Measurements from ENCODE around the gene TP53TG5. TPM values are rescaled to one million over a fixed set of nuclear protein-coding genes. Genes with fewer than 3 reads are reported as not detected.

The TP53TG5 gene
- total and polyA plus RNA-seq, 4 donors, result 0.03 to 0.28 TPM; not detected in 2

DNA sequence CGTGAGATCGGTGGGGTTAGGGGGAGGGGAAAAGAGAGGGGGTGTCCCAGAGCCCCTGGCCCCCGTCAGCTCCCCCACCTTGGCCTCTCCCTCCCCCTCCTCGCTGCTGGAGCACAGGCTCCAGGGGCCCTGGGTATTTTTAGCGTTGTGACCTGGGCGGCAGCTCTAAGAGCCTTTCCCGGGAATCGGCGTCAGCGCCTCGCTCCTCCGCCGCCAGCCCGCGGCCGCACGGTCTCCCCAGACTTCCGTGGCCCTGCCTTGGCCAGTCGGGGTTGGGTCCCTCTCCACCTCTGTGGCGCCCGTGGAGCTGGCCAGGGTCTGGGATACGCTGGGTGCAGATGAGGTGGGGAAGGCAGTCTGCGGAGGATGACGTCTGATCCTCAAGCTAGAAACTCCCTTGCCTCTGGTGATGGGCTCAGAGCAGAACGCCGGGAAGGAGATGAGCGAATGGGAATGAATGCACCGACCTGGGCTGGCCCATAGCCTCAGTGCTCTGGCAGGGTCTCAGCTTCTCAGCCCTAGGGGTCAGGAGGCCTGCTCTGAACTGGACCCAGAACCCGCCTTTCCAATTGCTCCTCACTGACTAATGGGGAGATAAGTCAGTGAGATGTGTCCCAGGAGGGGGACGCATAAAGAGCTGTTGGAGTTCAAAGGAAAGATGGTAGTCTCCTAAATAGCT is 29.1 kb upstream of the TP53TG5 start:
- peak in 2 of 3 donors; percentile 13 to 23 for DNase-seq
- H3K36me3 ChIP-seq (ENCODE audit: control insufficient read depth in 4 of 4, insufficient read depth in 4 of 4, low read length in 4 of 4), result peaks cover 0 to 8% (median 4%) of the 10 kb centered on the region in 4 donors

DNA sequence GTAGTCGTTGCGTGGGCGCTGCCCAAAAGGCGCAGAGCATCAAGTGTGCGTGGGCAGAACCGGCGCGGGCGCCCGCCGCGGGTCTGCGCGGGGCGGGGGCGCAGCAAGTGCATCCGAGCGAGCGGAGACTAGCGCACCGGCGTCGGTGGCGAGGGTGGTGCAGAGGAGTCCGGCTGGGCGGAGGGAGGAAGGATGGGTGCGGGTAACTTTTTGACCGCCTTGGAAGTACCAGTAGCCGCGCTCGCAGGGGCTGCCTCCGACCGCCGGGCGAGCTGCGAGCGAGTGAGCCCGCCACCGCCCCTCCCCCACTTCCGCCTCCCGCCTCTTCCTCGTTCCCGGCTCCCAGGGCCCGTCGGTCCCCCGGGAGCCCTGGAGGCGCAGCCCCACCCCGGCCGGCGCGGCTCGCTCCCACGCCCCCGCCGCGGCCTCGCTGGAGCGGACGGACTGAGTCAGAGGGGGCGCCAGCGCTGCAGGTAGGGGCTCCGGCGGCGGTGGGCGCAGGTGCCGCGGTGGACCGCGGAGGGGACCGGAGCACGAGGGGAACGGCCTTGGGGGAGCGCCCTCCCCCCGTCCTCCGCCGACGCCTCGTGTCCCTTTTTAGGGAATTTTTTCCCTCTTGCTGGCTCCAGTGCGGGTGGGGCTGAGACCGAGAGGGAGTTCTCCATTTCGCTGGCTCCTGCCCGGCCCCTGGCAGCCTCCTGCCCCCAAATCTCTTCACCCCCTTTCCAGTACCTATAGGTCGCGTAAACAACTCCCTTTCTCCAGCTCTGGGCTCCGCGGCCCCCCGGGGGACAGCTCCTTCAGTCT is 28.3 kb upstream of the TP53TG5 start:
- WGBS, 2 donors, result 1% methylated on average over 62 to 87 of the region's 87 CpGs
- peaks cover 0 to 30% (median 21%) of the 10 kb centered on the region in 3 donors for H3K27me3 ChIP-seq (ENCODE audit: control insufficient read depth in 3 of 3, insufficient read depth in 3 of 3, low read length in 2 of 3)
- ATAC-seq (ENCODE audit: insufficient read depth, low FRiP score), result peak; percentile 77

More for the DNA sequence above, 29.1 kb upstream of the TP53TG5 start:
- 16 to 22% methylated on average over 30 of the region's 30 CpGs for WGBS, 2 donors
- Histone ChIP-seq H3K9ac (ENCODE audit: insufficient read depth in 1 of 2, low read length in 2 of 2) (peak overlapping the region in 1 of 2 donors; percentile 61), H3K27ac (ENCODE audit: low read depth in 1 of 2, low read length in 1 of 2) (peak overlapping the region; percentile 75 to 97), H3K4me3 (peak overlapping the region; percentile 69), H3K27me3 (ENCODE audit: control insufficient read depth in 3 of 3, insufficient read depth in 3 of 3, low read length in 2 of 3) (peaks cover 0 to 30% (median 21%) of the 10 kb centered on the region in 3 donors), H3K9me3 (ENCODE audit: control insufficient read depth in 4 of 4, insufficient read depth in 3 of 4, low read length in 3 of 4) (no peaks in the 10 kb centered on the region), H3K4me1 (ENCODE audit: control insufficient read depth in 5 of 5, insufficient read depth in 5 of 5, low read length in 5 of 5) (peaks cover 0 to 19% (median 4%) of the 10 kb centered on the region in 5 donors)
- peak; percentile 9 for ATAC-seq (ENCODE audit: insufficient read depth, low FRiP score)
- TF ChIP-seq, protein P1, sequence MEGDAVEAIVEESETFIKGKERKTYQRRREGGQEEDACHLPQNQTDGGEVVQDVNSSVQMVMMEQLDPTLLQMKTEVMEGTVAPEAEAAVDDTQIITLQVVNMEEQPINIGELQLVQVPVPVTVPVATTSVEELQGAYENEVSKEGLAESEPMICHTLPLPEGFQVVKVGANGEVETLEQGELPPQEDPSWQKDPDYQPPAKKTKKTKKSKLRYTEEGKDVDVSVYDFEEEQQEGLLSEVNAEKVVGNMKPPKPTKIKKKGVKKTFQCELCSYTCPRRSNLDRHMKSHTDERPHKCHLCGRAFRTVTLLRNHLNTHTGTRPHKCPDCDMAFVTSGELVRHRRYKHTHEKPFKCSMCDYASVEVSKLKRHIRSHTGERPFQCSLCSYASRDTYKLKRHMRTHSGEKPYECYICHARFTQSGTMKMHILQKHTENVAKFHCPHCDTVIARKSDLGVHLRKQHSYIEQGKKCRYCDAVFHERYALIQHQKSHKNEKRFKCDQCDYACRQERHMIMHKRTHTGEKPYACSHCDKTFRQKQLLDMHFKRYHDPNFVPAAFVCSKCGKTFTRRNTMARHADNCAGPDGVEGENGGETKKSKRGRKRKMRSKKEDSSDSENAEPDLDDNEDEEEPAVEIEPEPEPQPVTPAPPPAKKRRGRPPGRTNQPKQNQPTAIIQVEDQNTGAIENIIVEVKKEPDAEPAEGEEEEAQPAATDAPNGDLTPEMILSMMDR (IDR thresholded peaks at IDR 0.05; ENCODE audit: control extremely low read depth, extremely low read depth), result no peak

GRCh38 chr20:45405571-45406259 is 27.6 kb upstream of the TP53TG5 start:
- WGBS, 2 donors, result 1 to 2% methylated on average over 45 to 49 of the region's 49 CpGs
- H3K27ac ChIP-seq (ENCODE audit: low read depth in 1 of 2, low read length in 1 of 2), result peak overlapping the region; percentile 71 to 97
- H3K36me3 ChIP-seq (ENCODE audit: control insufficient read depth in 4 of 4, insufficient read depth in 4 of 4, low read length in 4 of 4), result peaks cover 0 to 7% (median 1%) of the 10 kb centered on the region in 4 donors
- H3K9me3 ChIP-seq (ENCODE audit: control insufficient read depth in 4 of 4, insufficient read depth in 3 of 4, low read length in 3 of 4), result peaks cover 0 to under 1% (median under 1%) of the 10 kb centered on the region in 4 donors
- H3K4me3 ChIP-seq, result peak overlapping the region; percentile 69
- TF ChIP-seq, protein P1 (IDR thresholded peaks at IDR 0.05; ENCODE audit: control extremely low read depth, extremely low read depth), result no peak
- ATAC-seq (ENCODE audit: insufficient read depth, low FRiP score) (peak; percentile 48), DNase-seq (no peak)
- peaks cover 0 to 30% (median 21%) of the 10 kb centered on the region in 3 donors for H3K27me3 ChIP-seq (ENCODE audit: control insufficient read depth in 3 of 3, insufficient read depth in 3 of 3, low read length in 2 of 3)
- H3K4me1 ChIP-seq (ENCODE audit: control insufficient read depth in 5 of 5, insufficient read depth in 5 of 5, low read length in 5 of 5), result peaks cover 0 to 19% (median 4%) of the 10 kb centered on the region in 5 donors
- no peak overlapping the region for H3K9ac ChIP-seq (ENCODE audit: insufficient read depth in 1 of 2, low read length in 2 of 2)

More for the DNA sequence above, 28.3 kb upstream of the TP53TG5 start:
- H3K9me3 ChIP-seq (ENCODE audit: control insufficient read depth in 4 of 4, insufficient read depth in 3 of 4, low read length in 3 of 4), result no peaks in the 10 kb centered on the region
- peaks cover 0 to 8% (median 1%) of the 10 kb centered on the region in 4 donors for H3K36me3 ChIP-seq (ENCODE audit: control insufficient read depth in 4 of 4, insufficient read depth in 4 of 4, low read length in 4 of 4)
- TF ChIP-seq, protein P1 (IDR thresholded peaks at IDR 0.05; ENCODE audit: control extremely low read depth, extremely low read depth), result no peak
- peak in 1 of 3 donors; percentile 53 for DNase-seq
- H3K9ac ChIP-seq (ENCODE audit: insufficient read depth in 1 of 2, low read length in 2 of 2), result peak overlapping the region in 1 of 2 donors; percentile 61
- H3K4me1 ChIP-seq (ENCODE audit: control insufficient read depth in 5 of 5, insufficient read depth in 5 of 5, low read length in 5 of 5), result peaks cover 0 to 19% (median 4%) of the 10 kb centered on the region in 5 donors
- H3K4me3 ChIP-seq, result peak overlapping the region; percentile 69
- H3K27ac ChIP-seq (ENCODE audit: low read depth in 1 of 2, low read length in 1 of 2), result peak overlapping the region; percentile 75 to 97

All from lung (tissue), 12 donors.